Hepatic stellate cell (primary cell): ENCODE measurements around the gene SIRPB1.
"Not testable (repeated sequence)": the region's sequence is repeated elsewhere in the genome, so short reads cannot be mapped to it uniquely, and the experiment has no call there.

ENCODE experiments used
- DNase-seq: peaks from one replicate; pipeline ENCODE4 v3.0.0; 2011; ENCODE audit warnings: low spot score

The SIRPB1 gene

DNA sequence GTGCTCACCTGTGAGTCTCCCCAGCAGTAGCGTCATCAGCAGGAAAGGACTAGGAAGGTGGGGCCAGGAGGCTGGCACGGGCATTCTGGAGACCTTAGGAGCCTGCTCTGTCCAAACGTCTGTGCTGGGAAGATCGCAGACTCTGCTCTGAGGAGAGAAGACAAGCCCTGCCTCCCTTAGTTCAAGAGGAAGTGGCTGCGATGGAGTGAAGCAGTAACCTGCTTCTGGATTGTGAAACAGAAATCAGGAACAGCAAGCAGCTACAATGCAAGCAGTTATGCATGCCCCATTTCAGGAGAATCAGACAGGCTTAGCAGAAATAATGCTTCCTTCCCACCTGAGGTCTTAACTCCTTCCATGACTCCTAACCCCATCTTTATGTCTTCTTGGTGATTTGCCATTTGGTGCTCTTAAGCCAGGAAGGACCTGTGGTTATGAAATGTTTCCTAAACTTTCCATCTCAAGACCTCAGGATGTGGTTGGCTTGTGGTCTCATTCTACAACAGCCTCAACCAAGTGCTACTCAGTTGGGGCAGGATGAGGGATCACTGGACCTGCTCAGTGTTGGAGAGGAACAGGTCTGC, at the start of gene SIRPB1:
SIRPB1 (minus strand) TSS at position 149 of the 584 bp plus-strand sequence; CDS start at position 84, 65 bp downstream.
- no peak for DNase-seq

DNA sequence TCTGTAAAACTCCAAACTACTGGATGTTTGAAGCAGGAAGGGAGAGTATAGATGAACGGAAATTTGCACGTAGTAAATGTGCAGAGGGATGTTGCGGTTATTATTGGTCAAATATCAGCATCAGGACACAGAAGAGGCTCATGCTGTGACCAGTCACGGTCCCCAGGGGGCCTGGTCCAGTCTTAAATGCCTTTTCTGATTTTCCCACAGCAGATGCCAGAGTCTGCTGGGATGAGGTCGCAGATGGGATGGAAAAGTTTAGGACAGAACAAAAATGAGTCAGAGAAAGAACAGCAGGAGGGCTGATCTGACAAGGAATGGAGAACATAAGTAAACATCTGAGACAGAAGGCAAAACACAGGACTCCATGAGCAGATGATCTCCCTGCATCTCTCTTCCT, 49.5 kb upstream of the SIRPB1 start:
- DNase-seq, result no peak

DNA sequence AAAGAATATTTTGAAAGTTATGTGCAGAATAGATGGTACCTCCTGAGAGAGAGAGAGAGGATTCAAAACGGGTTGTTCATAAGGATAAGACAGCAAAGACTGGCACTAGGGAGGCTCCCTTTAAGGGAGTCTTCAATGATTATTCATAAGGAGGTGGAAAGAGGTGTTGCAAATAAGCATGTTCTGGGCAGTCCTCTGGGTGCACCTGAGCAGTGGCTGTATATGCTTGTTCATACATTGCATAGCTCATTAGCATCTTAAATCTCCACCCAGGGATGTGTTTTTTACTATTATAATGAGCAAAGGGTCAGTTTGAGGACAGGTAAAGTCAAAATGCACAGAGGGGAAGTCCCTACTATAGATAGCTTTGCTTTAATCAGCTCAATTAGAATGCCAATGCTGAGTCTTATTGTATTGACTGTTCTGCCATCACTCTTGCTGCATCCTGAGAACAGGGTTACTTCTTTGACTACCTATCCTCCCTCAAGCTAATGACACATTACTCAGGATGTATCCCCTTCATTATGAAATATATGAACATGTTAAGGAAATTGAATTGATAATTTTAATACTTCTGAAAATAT, 47.8 kb upstream of the SIRPB1 start:
- DNase-seq, result no peak

DNA sequence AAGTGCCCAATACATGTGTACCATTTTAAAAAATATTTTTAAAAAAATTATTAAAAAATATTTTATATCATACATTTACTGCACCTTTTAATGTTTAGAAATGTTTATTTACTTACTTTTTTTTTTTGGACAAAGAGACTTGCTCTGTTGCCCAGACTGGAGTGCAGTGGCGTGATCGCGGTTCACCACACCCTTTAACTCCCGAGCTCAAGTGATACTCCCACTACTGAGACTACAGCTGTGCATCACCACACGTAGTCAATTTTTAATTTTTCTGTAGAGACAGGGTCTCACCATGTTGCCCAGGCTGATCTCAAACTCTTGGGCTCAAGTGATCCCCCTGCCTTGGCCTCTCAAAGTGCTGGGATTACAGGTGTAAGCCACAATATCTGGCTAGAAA, 47.0 kb upstream of the SIRPB1 start:
- DNase-seq, result no peak

DNA sequence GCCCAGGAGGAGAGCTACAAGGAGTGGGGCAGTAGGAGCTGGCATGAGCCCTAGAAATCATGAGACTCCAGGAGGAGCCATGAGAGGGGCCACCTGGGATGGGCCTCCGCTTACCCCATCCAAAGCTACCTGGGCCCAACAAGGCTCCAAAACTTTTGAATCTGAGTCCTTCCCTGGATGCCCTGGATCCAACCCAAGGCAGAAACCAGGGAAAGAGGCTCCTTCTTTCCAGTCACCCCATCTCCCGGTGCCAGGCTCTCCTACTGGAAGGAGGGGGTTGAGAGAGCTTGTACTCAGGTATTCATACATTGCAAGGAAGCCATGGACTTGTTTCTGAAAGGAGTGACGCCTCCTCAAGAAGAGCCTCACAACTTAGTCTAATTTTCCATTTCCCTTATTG, 45.5 kb upstream of the SIRPB1 start:
- DNase-seq, result no peak

DNA sequence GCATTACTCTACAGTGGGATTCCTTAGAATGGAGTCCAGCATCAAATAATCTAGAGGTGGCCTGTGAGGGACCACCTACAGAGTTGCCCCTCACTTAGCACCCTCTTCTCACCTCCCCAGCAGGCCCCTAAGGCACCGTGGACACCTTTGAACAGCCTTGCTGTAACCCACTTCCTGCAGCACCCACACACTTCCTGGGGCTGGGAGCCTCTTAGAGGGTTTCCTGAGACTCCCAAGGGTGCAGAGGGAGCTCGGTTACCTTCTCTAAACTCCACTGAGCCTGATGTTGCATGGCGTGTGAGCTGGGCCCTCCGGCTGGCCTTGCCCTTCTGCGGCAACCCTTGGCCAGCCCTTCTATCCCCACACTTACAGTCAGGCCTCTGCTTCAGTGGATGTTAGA, 45.1 kb upstream of the SIRPB1 start:
- no peak for DNase-seq

DNA sequence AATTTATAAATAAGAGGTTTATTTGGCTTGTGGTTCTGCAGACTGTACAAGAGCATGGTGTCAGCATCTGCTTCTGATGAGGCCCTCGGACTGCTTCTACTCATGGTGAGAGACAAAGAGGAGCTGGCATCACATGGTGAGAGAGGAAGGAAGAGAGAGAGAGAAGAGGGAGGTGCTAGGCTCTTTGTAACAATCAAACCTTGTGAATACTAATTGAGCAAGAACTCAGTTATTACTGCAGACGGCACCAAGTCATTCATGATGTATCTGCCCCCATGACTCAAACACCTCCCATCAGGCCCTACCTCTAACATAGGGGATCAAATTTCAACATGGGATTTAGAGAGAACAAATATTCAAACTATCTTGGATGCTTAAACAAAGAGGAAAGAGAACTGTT, 44.1 kb upstream of the SIRPB1 start:
- no peak for DNase-seq

DNA sequence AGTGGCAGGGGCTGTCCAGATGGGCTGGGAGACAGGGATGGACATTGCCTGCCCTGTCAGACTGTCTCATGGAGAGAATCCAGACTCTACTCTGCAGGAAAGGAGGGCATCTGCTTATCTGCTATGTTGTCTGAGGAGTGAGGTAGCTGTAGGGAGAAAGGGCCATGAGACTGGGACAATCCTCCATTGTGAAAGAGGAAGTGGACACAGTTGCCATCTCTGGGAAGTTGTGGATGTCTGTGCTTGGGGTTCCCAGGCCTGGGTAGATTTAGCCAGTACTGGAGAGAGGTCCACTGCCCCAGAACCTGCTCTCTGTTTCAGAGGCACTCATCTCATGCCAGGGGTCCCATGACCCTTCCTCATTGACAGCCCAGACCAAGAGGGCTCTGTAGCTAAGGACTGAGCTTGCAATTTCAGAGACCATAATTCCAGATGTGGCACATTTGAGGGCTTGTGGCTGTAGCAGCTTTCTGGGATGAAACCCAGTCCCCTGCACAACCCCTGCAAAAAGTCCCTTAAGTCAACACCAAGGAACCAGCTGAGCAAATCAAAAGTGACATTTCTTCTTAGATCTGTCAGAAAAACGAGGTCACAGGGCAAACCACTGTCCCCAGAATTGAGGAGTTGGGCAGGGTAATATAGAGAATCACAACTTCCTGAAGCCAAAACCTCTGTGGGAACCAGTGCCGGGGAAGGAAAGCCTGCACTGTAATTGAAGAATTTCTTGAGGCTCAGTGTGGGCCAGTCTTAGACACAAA, 41.9 kb upstream of the SIRPB1 start:
- no peak for DNase-seq

DNA sequence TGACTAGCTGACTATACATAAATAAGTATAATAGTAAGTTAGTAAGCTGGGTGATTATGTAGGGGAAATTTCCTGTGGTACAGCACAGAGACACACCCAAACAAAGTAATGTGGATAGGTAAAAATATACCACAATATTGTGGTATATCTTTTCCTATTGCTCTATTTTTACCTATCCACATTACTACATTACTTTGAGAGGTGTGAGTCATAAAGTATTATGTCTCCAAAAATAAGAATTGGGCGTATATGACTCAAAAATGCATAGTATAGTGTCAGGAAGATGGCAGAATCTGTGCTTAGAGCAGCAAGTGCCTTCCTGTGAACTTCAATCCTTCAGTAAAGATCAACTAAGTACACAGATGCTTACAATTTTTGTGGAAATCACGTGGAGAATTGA, 40.4 kb upstream of the SIRPB1 start:
- no peak for DNase-seq

DNA sequence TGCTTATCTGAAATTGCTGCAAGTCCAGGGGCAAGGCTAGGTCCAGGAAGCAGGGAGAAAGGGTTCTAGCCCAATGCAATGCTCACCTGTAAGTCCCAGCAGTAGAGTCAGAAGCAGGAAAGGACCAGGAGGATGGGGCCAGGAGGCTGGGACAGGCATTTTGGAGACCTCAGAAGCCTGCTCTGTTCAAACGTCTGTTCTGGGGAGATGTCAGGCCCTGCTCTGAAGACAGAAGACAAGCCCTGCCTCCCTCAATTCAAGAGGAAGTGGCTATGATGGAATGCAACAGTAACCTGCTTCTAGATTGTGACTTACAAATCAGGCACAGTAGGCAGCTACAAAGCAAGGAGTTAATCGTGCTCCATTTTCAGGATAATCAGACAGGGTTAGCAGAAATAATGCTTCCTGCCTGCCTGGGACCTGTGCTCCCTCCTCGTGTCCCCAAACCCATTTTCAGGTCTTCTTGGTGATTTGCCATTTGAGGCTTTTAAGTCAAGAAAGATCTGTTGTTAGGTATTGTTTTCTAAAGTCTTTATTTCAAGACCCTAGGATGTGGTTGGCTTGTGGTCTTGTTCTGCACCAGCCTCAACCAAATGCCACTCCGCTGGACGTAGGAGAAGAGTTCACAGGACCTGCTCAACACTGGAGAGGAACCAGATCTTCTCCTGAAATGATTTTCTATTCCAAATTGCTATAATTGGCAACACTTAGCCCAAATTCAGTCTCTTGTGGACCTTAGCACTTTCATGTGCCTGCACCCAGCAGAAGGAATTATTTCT, 37.9 kb upstream of the SIRPB1 start, which contains the start of gene SIRPG:
SIRPG (minus strand) TSS at position 224 of the 779 bp plus-strand sequence; CDS start at position 159, 65 bp downstream.
- no peak for DNase-seq

DNA sequence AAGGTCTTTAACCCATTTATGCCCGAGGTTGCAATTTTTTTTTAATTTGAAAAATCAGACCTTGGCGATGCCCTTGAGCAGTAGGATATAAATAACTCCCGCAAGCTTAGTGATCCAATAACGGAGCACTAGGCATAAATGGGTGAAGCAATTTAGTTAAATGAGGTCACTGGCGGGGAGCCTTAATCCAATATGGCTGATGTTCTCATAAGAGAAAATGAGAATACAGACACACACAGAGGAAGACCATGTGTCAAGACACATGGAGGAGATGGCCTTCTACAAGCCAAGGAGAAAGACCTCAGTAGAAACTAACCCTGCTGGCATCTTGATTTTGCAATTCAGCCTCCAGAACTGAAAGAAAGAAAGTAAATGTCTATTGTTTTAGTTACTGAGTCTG, 37.0 kb upstream of the SIRPB1 start:
- no peak for DNase-seq

DNA sequence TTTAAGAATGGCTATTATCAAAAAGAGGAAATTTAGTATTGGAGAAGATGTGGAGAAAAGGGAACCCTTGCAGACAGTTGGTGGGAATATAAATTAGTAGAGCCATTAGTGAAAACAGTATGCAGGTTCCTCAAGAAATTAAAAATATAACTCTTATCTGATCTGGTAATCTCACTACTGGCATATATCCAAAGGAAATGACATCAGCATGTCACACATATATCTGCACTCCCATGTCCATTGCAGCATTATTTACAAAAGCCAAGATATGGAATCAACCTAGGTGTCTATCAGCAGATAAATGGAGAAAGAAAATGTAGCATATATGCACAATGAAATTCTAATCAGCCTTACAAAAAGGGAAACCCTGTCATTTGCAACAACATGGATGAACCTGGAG, 35.2 kb upstream of the SIRPB1 start:
- no peak for DNase-seq

DNA sequence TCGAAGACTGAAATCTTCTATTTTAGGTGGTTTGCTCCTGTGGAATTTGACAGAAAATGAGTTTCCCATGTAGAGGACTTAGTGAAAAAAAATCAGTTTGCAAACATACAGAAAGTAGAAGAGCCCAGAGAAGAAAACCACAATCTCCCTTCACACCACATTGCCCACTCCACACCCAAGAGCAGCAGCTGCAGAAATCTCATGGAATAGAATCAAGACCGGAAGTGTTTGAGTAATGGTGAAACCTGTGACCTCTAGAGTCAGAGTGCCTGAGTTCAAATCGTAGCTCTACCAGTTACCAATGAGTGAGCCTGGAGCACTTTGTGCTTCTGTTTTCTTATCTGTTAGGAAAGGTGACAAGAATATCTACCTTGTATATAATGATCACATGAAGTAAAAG, 33.2 kb upstream of the SIRPB1 start:
- DNase-seq, result no peak

DNA sequence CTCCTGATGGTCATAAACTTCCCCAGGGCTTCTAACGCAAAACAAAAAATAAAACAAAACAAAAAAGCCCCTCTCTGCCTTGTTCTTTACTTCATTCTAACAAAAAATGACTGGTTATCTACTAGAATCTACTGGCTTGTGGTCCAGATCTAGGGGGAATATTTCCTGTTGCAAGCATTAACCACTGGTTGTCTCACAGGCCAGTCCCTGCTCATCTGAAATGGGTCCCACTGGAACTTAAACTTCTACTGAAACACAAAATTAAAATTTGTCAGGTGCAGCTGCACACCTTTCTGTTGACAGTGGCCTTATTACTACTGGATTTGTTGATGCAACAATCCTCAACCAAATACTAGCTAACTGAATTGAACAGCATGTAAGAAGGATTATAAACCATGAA, 32.3 kb upstream of the SIRPB1 start:
- DNase-seq, result no peak

DNA sequence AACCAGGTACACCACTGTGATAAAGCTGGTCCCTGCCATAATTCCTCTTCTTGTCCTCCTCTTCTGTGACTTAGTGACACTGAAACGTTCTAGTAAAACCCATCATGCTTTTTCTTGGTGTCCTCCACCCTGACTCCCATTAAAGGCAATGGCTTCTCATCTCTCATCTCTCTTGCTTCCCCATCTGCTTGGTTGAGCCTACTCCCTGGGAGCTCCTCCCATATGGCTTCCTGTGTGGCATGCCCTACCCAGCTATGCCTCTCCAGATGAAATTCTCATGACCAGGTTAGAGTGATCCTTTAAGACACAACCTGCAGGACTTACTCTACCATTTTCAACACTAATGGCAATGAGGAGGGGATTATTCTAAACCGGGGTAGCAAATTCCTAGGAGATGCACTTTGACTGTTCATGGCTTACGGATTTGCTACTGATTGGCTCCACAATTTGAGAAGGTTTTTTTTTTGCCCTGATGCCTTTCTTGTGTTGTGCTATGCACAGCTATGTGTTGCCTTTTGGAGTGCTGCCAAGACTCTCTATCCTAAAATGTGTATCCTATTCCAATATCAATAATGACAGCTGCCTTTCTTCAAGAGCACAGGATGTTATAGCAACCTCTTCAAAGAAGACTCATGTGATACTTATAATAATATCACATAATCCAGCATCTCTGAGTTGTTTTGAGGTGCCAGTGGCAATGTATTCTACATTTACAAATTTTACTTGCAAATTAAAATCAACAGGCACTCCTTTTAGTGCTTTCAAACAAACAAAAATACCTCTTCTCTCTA, 31.7 kb upstream of the SIRPB1 start:
- DNase-seq, result no peak

DNA sequence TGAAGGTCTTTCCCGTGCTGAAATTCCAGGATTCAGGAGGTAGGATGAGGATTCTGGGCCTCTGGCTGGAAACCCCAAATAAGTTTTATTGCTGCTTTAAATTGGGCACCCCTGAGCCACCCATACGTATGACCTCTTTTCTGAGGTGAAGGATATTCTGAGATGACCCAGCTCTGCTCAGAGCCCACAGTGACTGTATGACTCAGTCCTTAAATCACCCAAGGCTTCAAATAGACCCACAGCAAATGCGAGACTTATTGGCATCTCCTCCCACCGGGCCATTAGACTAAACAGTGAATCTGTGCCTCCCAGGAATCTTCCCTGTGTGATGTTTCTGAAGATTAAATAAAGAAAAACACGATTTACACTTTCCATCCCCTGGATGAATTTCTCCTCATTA, 28.3 kb upstream of the SIRPB1 start:
- DNase-seq, result no peak

DNA sequence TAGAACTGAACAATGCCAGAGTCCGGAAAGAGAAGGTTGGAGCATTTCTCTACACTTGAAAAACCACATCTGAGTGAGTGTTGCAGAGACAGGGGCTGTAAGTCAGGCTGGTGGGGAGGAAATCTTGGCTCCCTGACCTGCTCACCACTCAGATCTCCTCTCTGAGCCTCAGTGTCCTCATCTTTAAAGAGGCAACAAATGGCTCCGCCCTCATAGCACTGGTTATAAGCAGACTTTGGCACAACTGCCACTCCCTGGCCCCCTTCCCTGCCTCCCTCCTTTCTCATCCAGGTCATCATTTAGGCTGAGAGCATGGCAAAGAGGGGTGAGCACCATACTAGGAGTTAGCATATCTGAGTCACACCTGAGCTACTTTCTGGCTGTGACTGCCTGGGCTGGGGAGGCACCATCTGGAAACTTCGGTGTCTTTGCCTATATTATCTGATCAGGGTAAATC, 27.2 kb upstream of the SIRPB1 start:
- no peak for DNase-seq

DNA sequence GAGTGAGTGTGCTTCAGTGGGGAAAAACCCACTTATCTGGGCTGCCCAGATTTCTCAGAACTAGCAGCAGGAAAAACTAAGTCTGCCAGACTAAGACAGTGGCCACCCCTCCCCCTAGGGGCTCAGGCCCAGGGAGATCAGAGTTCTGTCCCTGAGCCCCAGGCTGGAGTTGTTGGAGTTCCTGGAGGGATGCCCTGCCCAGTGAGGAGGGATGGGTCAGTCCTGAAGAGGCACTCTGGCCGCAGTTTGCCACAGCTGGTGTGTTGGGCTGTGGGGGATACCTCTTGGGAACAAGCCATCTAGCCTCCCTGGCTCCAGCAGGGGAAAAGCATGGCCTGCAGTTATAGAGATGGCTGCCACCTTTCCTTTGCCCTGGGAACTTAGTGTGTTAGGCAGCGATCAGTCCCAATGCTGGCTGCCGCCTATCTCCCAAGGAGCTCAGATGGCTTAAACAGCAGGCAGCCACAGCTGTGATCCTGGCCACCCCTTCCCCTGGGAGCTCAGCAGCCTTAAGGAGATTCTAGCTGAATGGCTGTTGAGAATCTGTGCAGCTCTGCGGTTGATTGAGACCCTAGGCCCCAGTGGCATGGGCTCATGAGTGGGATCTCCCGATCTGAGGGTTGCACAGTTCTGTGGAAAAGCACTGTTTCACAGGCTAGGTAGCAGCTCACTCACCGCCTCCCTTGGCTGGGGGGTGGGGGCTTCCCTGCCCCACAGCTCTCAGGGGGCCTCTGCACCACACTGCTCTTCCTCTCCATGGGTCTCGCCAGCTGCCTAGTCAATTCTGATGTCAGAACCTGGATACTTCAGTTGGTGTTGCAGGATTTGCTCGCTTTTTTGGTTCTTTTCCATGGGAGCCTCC, 24.5 kb upstream of the SIRPB1 start:
- DNase-seq, result no peak

DNA sequence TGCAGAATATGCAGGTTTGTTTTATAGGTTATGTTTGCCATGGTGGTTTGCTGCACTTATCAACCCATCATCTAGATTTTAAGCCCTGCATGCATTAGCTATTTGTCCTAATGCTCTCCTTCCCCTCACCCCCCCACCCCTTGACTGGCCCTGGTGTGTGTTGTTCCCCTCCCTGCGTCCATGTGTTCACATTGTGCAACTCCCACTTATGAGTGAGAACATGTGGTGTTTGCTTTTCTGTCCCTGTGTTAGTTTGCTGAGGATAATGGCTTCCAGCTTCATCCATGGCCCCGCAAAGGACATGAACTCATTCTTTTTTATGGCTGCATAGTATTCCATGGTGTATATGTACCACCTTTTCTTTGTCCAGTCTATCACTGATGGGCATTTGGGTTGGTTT, 18.8 kb upstream of the SIRPB1 start:
- DNase-seq, result not testable (repeated sequence)

DNA sequence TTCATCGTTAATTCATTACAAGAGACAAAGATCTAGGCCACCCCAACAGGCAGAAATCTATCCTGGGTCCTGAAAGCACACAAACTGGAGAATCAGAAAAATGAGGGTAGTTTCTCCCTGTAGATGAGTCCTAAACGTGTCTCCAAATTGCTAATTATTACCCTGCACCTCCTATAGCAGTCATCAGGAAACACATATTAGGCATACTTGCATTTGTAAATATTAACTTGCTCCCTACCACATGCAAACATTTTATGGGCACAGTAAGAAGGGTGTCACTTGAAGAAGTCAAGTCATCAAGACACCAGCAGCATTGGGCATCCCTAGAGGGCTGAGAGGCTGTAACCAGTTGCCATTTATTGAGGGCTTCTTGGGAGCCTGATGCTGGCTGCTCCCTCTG, 17.9 kb upstream of the SIRPB1 start:
- DNase-seq, result no peak

DNA sequence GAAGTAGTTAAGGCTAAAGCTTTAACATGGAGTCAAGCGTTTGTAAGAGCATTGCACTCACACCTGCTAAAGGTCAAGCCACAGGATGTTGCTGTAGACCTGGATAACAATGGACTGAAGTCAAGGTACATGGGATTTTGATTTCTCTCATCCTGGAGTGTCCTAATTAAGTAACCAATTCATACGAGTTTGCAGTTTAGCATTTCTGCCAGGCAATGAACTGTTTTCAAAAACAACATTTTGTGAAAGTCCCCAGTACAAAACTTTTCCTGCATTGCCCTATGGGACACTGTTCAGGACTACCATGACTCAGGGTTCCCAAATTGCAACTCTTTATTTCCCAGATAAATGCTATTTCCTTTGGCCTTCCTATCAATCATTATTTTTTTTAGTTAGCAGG, 17.4 kb upstream of the SIRPB1 start:
- no peak for DNase-seq
